ENCODE measurements around the gene RGS11. TPM values are rescaled to one million over a fixed set of nuclear protein-coding genes. Genes with fewer than 3 reads are reported as not detected.

The RGS11 gene
- total RNA-seq, 4 donors from 2014 or later: 0.88 to 4.8 (median 2.6) TPM

GRCh38 chr16:283033-283805 is 7.5 kb upstream of the RGS11 start, which contains the start of gene PDIA2:
Gene PDIA2 (plus strand): TSS chr16:283164. CDS start chr16:283170, 6 bp downstream.
- TF ChIP-seq POLR2A (IDR thresholded peaks at IDR 0.05) (no peak), CTCF (IDR thresholded peaks at IDR 0.05) (no peak)
- no peak within 1 kb of the TSS for H3K27ac ChIP-seq
- peaks cover 6 to 50% (median 11%) of the 10 kb centered on the region in 4 donors for H3K27me3 ChIP-seq
- peaks cover 2 to 20% (median 10%) of the 10 kb centered on the region in 3 donors for H3K36me3 ChIP-seq
- H3K4me1 ChIP-seq: peaks cover 6 to 32% (median 18%) of the 10 kb centered on the region in 3 donors
- intact Hi-C loops (cut with DNase I): no loop called here
- H3K4me3 ChIP-seq: no peak within 1 kb of the TSS
- WGBS, 2 donors: no CpG with 5 or more reads among the region's 25 CpGs
- DNase-seq: no peak
- no peaks in the 10 kb centered on the region for H3K9me3 ChIP-seq

GRCh38 chr16:282491-282890 is 6.7 kb upstream of the RGS11 start:
- H3K9me3 ChIP-seq: no peaks in the 10 kb centered on the region
- TF ChIP-seq POLR2A (IDR thresholded peaks at IDR 0.05) (no peak), CTCF (IDR thresholded peaks at IDR 0.05) (no peak)
- H3K4me1 ChIP-seq: peaks cover 6 to 32% (median 18%) of the 10 kb centered on the region in 3 donors
- no peak overlapping the region for H3K4me3 ChIP-seq
- 89 to 91% methylated on average over 8 to 10 of the region's 22 CpGs for WGBS, 2 donors
- intact Hi-C loops (cut with DNase I): no loop called here
- peaks cover 0 to 13% (median 2%) of the 10 kb centered on the region in 3 donors for H3K36me3 ChIP-seq
- peaks cover 6 to 50% (median 11%) of the 10 kb centered on the region in 4 donors for H3K27me3 ChIP-seq
- H3K27ac ChIP-seq: no peak overlapping the region
- DNase-seq: no peak

GRCh38 chr16:281660-282255 is 6.0 kb upstream of the RGS11 start:
- no peak for DNase-seq

GRCh38 chr16:280991-281659 is 5.4 kb upstream of the RGS11 start:
- H3K27me3 ChIP-seq: peaks cover 6 to 61% (median 11%) of the 10 kb centered on the region in 4 donors
- H3K4me3 ChIP-seq: peak overlapping the region in 2 of 4 donors; percentile 40 to 60
- peaks cover 8 to 38% (median 18%) of the 10 kb centered on the region in 3 donors for H3K4me1 ChIP-seq
- 40 to 58% methylated on average over 6 to 17 of the region's 27 CpGs for WGBS, 2 donors
- H3K36me3 ChIP-seq: no peaks in the 10 kb centered on the region
- intact Hi-C loops (cut with DNase I): no loop called here
- DNase-seq: no peak
- H3K9me3 ChIP-seq: no peaks in the 10 kb centered on the region
- TF ChIP-seq CTCF (IDR thresholded peaks at IDR 0.05) (no peak), POLR2A (IDR thresholded peaks at IDR 0.05) (no peak)
- H3K27ac ChIP-seq: no peak overlapping the region

More at GRCh38 chr16:281660-282255, 6.0 kb upstream of the RGS11 start:
- Histone ChIP-seq H3K4me3 (no peak overlapping the region), H3K4me1 (peaks cover 6 to 32% (median 18%) of the 10 kb centered on the region in 3 donors), H3K9me3 (no peaks in the 10 kb centered on the region), H3K27me3 (peaks cover 6 to 55% (median 11%) of the 10 kb centered on the region in 4 donors), H3K36me3 (peaks cover 0 to 6% (median 0%) of the 10 kb centered on the region in 3 donors), H3K27ac (no peak overlapping the region)
- no peak for TF ChIP-seq POLR2A (IDR thresholded peaks at IDR 0.05)
- no peak for TF ChIP-seq CTCF (IDR thresholded peaks at IDR 0.05)
- 27 to 40% methylated on average over 1 to 3 of the region's 25 CpGs for WGBS, 2 donors
- intact Hi-C loops (cut with DNase I): no loop called here

Data from esophagus squamous epithelium (tissue), 5 donors.